Activated T-helper 1 cell treated with anti-CD3 and anti-CD28 coated beads, Interleukin-12 subunit alpha, Interleukin-12 subunit beta, Interleukin-2, Interleukin-4 antibody, amounts not matched to agents 30 ng/mL and 10 ng/mL and 1 ng/mL, durations not matched to agents 14 hours and 24 hours and 36 hours (primary cell): Measurements from ENCODE around the gene LCN12. TPM values are rescaled to one million over a fixed set of nuclear protein-coding genes. Genes with fewer than 3 reads are reported as not detected.
"Not testable (repeated sequence)": the region's sequence is repeated elsewhere in the genome, so short reads cannot be mapped to it uniquely, and the experiment has no call there.

Experiments used
- DNase-seq: peaks from one replicate; pipeline ENCODE4 v3.0.0; 2021; ENCODE audit warnings: low spot score
- H3K27ac Mint-ChIP-seq: one replicate; pipeline ENCODE4 v1.8.0; 2021; ENCODE audit warnings: mild to moderate bottlenecking, mixed read lengths
- H3K27me3 Mint-ChIP-seq: one replicate; pipeline ENCODE4 v1.8.0; 2022; ENCODE audit warnings: mild to moderate bottlenecking, moderate library complexity, mixed read lengths; ENCODE audit not compliant: insufficient read depth
- H3K36me3 Mint-ChIP-seq: one replicate; pipeline ENCODE4 v1.8.0; 2021; ENCODE audit warnings: low read depth, mixed read lengths
- H3K4me1 Mint-ChIP-seq: one replicate; pipeline ENCODE4 v1.8.0; 2021; ENCODE audit warnings: low read depth, mixed read lengths
- H3K4me3 Mint-ChIP-seq: one replicate; pipeline ENCODE4 v1.8.0; 2021; ENCODE audit warnings: mild to moderate bottlenecking, moderate library complexity, mixed read lengths
- H3K9me3 Mint-ChIP-seq: one replicate; pipeline ENCODE4 v1.8.0; 2021; ENCODE audit warnings: mixed read lengths
- intact Hi-C: fragments of 100-400 bp; cut with micrococcal nuclease; formaldehyde crosslinking; loops from one replicate; pipeline ENCODE4 v1.15.1; 2024
- total RNA-seq: library from RNA; stranded (reverse); gene quantifications from 2 replicates; pipeline ENCODE4 v1.2.3, GENCODE V29; 2022

Gene LCN12
- total RNA-seq, 1 donor from 2014 or later: 1.9 TPM

- H3K27me3 Mint-ChIP-seq: peaks cover 13% of the 10 kb centered on the region
- no peak for DNase-seq
- intact Hi-C loops: loop anchor here (2.0 kb wide), 2 partner anchors 33 to 211 kb away; partner anchors contain the start of gene TMEM141
- H3K9me3 Mint-ChIP-seq: no peaks in the 10 kb centered on the region
- no peak overlapping the region for H3K27ac Mint-ChIP-seq
- H3K36me3 Mint-ChIP-seq: no peaks in the 10 kb centered on the region
- H3K4me3 Mint-ChIP-seq: no peak overlapping the region
- peaks cover 22% of the 10 kb centered on the region for H3K4me1 Mint-ChIP-seq
Observed at GRCh38 chr9:137001857-137002645, 50.0 kb downstream of the LCN12 start.

- no peaks in the 10 kb centered on the region for H3K36me3 Mint-ChIP-seq
- DNase-seq: no peak
- H3K4me1 Mint-ChIP-seq: peaks cover 19% of the 10 kb centered on the region
- no peak overlapping the region for H3K4me3 Mint-ChIP-seq
- intact Hi-C loops: no loop called here
- no peak overlapping the region for H3K27ac Mint-ChIP-seq
- H3K27me3 Mint-ChIP-seq: peaks cover 11% of the 10 kb centered on the region
- no peaks in the 10 kb centered on the region for H3K9me3 Mint-ChIP-seq
Observed at GRCh38 chr9:137002646-137003041, 50.6 kb downstream of the LCN12 start.

GRCh38 chr9:137004285-137004684, 52.2 kb downstream of the LCN12 start:
- peaks cover 11% of the 10 kb centered on the region for H3K4me1 Mint-ChIP-seq
- not testable (repeated sequence) for H3K9me3 Mint-ChIP-seq, H3K27ac Mint-ChIP-seq, H3K4me3 Mint-ChIP-seq, H3K36me3 Mint-ChIP-seq, DNase-seq, H3K27me3 Mint-ChIP-seq
- intact Hi-C loops: loop anchor here (1.0 kb wide), 1 partner anchor 31 kb away; no protein-coding TSS in a partner anchor

Other genes starting within 250 kb of the LCN12 start
- 0.47 and 0.88 TPM in 2 replicates for gene DIPK1B, start 239.7 kb upstream of the LCN12 start, total RNA-seq
- 0.39 and 0.59 TPM in 2 replicates for gene LCN10, start 209.3 kb upstream of the LCN12 start, total RNA-seq
- gene LCN6, start 203.7 kb upstream of the LCN12 start, total RNA-seq: not detected in 2 replicates
- gene LCN8, start 194.0 kb upstream of the LCN12 start, total RNA-seq: not detected in 2 replicates
- gene LCN15, start 187.8 kb upstream of the LCN12 start, total RNA-seq: not detected in 2 replicates
- gene TMEM141, start 160.9 kb upstream of the LCN12 start, total RNA-seq: 37.2 and 39.0 TPM in 2 replicates
- gene CCDC183, start 155.9 kb upstream of the LCN12 start, total RNA-seq: 0.52 TPM in 1 of 2 replicates, not detected in the other
- 109 and 114 TPM in 2 replicates for gene RABL6, start 144.3 kb upstream of the LCN12 start, total RNA-seq
- gene AJM1, start 109.8 kb upstream of the LCN12 start, total RNA-seq: 5.1 and 5.8 TPM in 2 replicates
- 134 and 139 TPM in 2 replicates for gene PHPT1, start 102.9 kb upstream of the LCN12 start, total RNA-seq
- gene MAMDC4, start 99.9 kb upstream of the LCN12 start, total RNA-seq: 18.2 and 23.6 TPM in 2 replicates
- 410 and 418 TPM in 2 replicates for gene EDF1, start 86.0 kb upstream of the LCN12 start, total RNA-seq
- gene TRAF2, start 65.8 kb upstream of the LCN12 start, total RNA-seq: 67.4 and 76.3 TPM in 2 replicates
- 92.5 and 96.2 TPM in 2 replicates for gene FBXW5, start 7.5 kb upstream of the LCN12 start, total RNA-seq
- 0.56 and 1.5 TPM in 2 replicates for gene C8G, start 7.0 kb upstream of the LCN12 start, total RNA-seq
- gene PTGDS, start 25.2 kb downstream of the LCN12 start, total RNA-seq: 0.36 TPM in 1 of 2 replicates, not detected in the other
- gene LCNL1, start 30.7 kb downstream of the LCN12 start, total RNA-seq: not detected in 2 replicates
- 79.4 and 84.5 TPM in 2 replicates for gene PAXX, start 40.1 kb downstream of the LCN12 start, total RNA-seq
- gene CLIC3, start 44.3 kb downstream of the LCN12 start, total RNA-seq: not detected in 2 replicates
- gene ABCA2, start 76.0 kb downstream of the LCN12 start, total RNA-seq: 25.7 and 26.9 TPM in 2 replicates
- gene FUT7, start 79.8 kb downstream of the LCN12 start, total RNA-seq: 0.16 and 0.22 TPM in 2 replicates
- gene NPDC1, start 93.9 kb downstream of the LCN12 start, total RNA-seq: 78.2 and 80.1 TPM in 2 replicates
- not detected in 2 replicates for gene ENTPD2, start 101.8 kb downstream of the LCN12 start, total RNA-seq
- gene SAPCD2, start 118.3 kb downstream of the LCN12 start, total RNA-seq: 23.9 and 25.1 TPM in 2 replicates
- 13.9 and 14.9 TPM in 2 replicates for gene UAP1L1, start 125.2 kb downstream of the LCN12 start, total RNA-seq
- gene MAN1B1, start 134.7 kb downstream of the LCN12 start, total RNA-seq: 48.1 and 53.6 TPM in 2 replicates
- gene DPP7, start 162.5 kb downstream of the LCN12 start, total RNA-seq: 371 and 394 TPM in 2 replicates
- 0.05 TPM in 2 replicates for gene GRIN1, start 186.9 kb downstream of the LCN12 start, total RNA-seq
- 0.21 TPM in 1 of 2 replicates, not detected in the other for gene LRRC26, start 217.8 kb downstream of the LCN12 start, total RNA-seq
- gene TMEM210, start 219.8 kb downstream of the LCN12 start, total RNA-seq: not detected in 2 replicates
- gene ANAPC2, start 236.3 kb downstream of the LCN12 start, total RNA-seq: 62.5 and 63.6 TPM in 2 replicates
- gene SSNA1, start 236.4 kb downstream of the LCN12 start, total RNA-seq: 101 and 105 TPM in 2 replicates
- gene TPRN, start 248.5 kb downstream of the LCN12 start, total RNA-seq: 15.6 and 17.2 TPM in 2 replicates